Measurements from ENCODE around the gene GRIN2A.

The GRIN2A gene

DNA sequence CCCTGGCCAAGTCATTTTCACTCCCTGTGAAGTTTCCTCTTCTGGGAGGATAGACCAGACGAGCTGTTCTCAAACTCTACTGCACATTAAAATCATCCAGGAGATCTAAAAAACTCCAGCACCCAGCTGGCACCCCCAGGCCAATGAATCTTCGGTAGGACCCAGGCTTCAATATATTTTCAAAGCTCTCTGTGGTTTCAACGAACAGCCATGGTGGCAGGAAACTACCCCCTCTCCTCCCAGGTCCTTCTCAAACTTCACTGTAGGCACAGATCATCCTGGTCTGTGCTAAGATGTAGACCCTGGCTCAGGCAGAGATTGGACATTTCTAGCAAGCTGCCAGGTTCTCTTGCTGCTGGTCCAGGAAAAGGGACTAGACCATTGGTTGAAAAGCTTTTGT lies 38.7 kb upstream of the GRIN2A start:
- no peak overlapping the region for H3K27ac ChIP-seq
- TF ChIP-seq, protein P1, sequence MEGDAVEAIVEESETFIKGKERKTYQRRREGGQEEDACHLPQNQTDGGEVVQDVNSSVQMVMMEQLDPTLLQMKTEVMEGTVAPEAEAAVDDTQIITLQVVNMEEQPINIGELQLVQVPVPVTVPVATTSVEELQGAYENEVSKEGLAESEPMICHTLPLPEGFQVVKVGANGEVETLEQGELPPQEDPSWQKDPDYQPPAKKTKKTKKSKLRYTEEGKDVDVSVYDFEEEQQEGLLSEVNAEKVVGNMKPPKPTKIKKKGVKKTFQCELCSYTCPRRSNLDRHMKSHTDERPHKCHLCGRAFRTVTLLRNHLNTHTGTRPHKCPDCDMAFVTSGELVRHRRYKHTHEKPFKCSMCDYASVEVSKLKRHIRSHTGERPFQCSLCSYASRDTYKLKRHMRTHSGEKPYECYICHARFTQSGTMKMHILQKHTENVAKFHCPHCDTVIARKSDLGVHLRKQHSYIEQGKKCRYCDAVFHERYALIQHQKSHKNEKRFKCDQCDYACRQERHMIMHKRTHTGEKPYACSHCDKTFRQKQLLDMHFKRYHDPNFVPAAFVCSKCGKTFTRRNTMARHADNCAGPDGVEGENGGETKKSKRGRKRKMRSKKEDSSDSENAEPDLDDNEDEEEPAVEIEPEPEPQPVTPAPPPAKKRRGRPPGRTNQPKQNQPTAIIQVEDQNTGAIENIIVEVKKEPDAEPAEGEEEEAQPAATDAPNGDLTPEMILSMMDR (IDR thresholded peaks at IDR 0.05) = no peak
- no peak for TF ChIP-seq ZFX (IDR thresholded peaks at IDR 0.05; ENCODE audit: borderline replicate concordance)

- no peak for TF ChIP-seq ZFX (IDR thresholded peaks at IDR 0.05; ENCODE audit: borderline replicate concordance)
- TF ChIP-seq, protein P1 (IDR thresholded peaks at IDR 0.05) = no peak
- no peak overlapping the region for H3K27ac ChIP-seq
These were observed 37.5 kb upstream of the GRIN2A start for GRCh38 chr16:10219742-10220141.

DNA sequence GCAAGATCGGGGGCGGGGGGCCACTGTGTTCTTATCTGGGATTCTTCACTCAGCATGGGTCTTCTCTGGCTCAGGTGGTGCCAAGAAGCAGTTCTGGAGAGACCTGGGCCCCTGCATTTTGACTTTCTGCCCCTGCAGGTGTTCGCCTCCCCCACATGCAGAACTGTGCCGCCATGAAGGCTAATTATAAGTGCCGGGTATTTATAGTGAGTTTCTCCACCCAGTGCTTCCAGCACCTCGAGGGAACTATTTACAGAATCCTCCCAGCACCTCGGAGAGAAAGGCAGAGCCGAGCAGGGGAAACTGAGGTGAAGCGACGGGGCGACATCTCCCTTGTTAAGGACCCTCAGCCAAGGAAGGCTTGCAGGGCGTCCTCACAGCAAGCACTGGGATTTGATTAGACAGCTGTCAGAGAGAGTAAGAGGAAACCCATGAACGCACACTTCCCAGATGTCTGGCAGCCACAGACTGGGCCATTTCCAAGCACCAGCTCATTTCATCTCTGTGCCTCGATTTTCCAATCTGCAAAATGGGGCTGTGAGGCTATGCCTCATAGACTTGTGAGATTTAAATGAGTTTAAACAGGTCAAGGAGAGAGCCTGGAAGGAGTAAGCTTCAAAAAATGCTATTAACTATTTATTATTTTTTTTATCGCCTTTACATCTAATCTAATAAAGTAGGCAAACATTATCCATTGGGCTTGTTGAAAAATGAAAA lies 36.4 kb upstream of the GRIN2A start:
- H3K27ac ChIP-seq = no peak overlapping the region
- TF ChIP-seq, protein P1 (IDR thresholded peaks at IDR 0.05) = no peak
- no peak for TF ChIP-seq ZFX (IDR thresholded peaks at IDR 0.05; ENCODE audit: borderline replicate concordance)

DNA sequence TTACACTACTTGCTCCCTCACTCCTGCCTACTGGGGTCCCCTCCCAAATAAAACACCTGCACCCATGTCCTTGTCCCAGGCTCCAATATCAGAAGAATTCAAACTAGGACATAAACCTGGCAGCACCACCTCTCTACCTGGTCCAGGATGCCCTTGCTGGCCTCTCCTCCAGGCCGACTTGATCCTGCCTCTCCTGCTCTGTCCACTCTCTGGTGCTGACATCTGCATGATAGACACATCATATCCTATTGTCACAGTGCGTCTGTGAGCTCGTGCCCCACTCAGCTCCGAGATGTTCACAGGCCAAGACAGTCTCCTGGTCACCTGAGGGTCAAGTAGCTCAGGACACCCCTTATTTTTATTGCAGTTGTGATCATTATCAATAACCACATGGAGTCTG lies 31.5 kb upstream of the GRIN2A start:
- no peak overlapping the region for H3K27ac ChIP-seq
- TF ChIP-seq ZFX (IDR thresholded peaks at IDR 0.05; ENCODE audit: borderline replicate concordance) = no peak

DNA sequence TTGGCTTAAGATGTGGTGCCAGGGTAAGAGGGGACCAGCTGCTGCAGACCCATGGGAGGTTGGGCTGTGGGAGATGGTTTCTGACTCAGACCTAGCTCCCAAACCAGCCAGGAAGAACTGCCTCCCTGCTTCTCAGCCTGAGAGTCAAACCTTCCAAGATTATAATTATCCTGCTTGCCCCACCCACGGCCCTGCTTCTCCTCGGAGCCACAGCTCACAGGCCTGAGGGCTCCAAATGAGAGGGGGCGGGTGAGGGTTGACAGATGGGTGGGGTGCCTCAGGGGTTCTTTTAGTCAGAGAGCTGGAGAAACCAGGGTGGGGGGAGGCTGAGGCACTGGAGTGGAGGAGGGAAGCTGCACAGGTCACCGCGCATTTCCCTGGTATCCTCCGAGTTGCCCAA lies 28.7 kb upstream of the GRIN2A start:
- H3K27ac ChIP-seq = no peak overlapping the region
- no peak for TF ChIP-seq ZFX (IDR thresholded peaks at IDR 0.05; ENCODE audit: borderline replicate concordance)
- TF ChIP-seq, protein P1 (IDR thresholded peaks at IDR 0.05) = no peak

- TF ChIP-seq ZFX (IDR thresholded peaks at IDR 0.05; ENCODE audit: borderline replicate concordance) = no peak
- TF ChIP-seq, protein P1 (IDR thresholded peaks at IDR 0.05) = no peak
These were observed 24.6 kb upstream of the GRIN2A start for GRCh38 chr16:10206865-10207264.

GRCh38 chr16:10206215-10206614 lies 24.0 kb upstream of the GRIN2A start:
- TF ChIP-seq, protein P1 (IDR thresholded peaks at IDR 0.05) = no peak
- TF ChIP-seq ZFX (IDR thresholded peaks at IDR 0.05; ENCODE audit: borderline replicate concordance) = no peak
- no peak overlapping the region for H3K27ac ChIP-seq

More at GRCh38 chr16:10206865-10207264, 24.6 kb upstream of the GRIN2A start:
- no peak overlapping the region for H3K27ac ChIP-seq

DNA sequence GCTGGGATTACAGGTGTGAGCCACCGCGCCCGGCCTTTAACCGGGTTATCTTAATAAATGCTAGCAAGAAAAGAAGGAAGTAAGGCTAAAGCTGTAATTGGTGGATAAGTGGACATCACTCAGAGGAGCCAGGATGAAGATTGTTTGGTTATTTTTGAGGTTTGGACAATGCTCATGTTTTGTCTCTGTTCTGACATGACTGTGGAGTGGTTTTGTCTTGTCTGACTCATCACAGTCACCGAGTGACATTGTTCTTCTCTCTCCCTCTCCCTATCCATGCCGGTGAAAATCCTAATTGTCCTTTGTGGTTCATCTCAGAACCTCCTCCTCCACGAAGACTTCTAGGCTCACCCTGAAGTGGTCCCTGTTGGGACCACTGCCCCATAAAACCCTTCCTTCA lies 23.5 kb upstream of the GRIN2A start:
- H3K27ac ChIP-seq = no peak overlapping the region

More for the DNA sequence above, 23.5 kb upstream of the GRIN2A start:
- TF ChIP-seq, protein P1 (IDR thresholded peaks at IDR 0.05) = no peak
- no peak for TF ChIP-seq ZFX (IDR thresholded peaks at IDR 0.05; ENCODE audit: borderline replicate concordance)
